Breast epithelium (tissue), 3 donors: ENCODE results near the gene MYH10.

Experiments used
- POLR2A ChIP-seq: fragments of 450-650 bp; IDR thresholded peaks from one replicate; pipeline ENCODE4 v1.6.1; 2016; ENCODE audit warnings: antibody characterized with exemption, mild to moderate bottlenecking, moderate library complexity
- TF ChIP-seq, protein P1 (sequence below), 3 donors: fragments of 450-650 bp; IDR thresholded peaks; one replicate each; pipeline ENCODE4 v1.5.1; 2016 to 2017; ENCODE audit warnings: antibody characterized with exemption in 3 of 3, mild to moderate bottlenecking in 3 of 3, moderate library complexity in 3 of 3

DNA sequence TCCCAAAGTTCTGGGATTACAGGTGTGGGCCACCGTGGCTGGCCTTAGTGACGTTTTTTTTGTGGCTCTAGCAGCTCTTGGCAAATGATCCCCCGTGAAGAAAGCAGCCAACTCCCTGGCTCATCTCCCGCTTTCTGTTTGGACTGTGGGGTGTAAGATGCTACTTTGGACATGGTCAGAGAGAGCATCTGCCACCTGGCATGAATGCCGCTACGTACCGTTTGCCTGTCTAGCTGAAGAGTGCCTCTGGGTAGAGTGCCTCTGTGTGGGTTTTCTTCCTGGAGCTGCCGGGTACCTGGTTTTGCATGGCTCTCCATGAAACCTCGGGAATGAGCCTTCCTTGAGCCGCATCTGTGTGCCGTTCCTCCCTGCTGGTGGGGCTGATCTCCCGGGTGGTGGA lies 160.6 kb downstream of the MYH10 start:
- TF ChIP-seq, protein P1, sequence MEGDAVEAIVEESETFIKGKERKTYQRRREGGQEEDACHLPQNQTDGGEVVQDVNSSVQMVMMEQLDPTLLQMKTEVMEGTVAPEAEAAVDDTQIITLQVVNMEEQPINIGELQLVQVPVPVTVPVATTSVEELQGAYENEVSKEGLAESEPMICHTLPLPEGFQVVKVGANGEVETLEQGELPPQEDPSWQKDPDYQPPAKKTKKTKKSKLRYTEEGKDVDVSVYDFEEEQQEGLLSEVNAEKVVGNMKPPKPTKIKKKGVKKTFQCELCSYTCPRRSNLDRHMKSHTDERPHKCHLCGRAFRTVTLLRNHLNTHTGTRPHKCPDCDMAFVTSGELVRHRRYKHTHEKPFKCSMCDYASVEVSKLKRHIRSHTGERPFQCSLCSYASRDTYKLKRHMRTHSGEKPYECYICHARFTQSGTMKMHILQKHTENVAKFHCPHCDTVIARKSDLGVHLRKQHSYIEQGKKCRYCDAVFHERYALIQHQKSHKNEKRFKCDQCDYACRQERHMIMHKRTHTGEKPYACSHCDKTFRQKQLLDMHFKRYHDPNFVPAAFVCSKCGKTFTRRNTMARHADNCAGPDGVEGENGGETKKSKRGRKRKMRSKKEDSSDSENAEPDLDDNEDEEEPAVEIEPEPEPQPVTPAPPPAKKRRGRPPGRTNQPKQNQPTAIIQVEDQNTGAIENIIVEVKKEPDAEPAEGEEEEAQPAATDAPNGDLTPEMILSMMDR (IDR thresholded peaks at IDR 0.05) = no peak
- TF ChIP-seq POLR2A = no peak
